A549 treated with AZD2906 at 1 μM for 4 hours (cell line): Measurements from ENCODE around the gene ABCA8. TPM values are rescaled to one million over a fixed set of nuclear protein-coding genes. Genes with fewer than 3 reads are reported as not detected.

Experiments
- total RNA-seq: library from RNA; stranded (reverse); fragments of 200-300 nt; extraction: Qiagen RNA extraction; gene quantifications from 5 replicates; pipeline ENCODE4 v1.2.3, GENCODE V29; 2022

Gene ABCA8
- total RNA-seq, result 0.24 to 0.52 TPM (median 0.31 TPM) in 5 replicates

DNA sequence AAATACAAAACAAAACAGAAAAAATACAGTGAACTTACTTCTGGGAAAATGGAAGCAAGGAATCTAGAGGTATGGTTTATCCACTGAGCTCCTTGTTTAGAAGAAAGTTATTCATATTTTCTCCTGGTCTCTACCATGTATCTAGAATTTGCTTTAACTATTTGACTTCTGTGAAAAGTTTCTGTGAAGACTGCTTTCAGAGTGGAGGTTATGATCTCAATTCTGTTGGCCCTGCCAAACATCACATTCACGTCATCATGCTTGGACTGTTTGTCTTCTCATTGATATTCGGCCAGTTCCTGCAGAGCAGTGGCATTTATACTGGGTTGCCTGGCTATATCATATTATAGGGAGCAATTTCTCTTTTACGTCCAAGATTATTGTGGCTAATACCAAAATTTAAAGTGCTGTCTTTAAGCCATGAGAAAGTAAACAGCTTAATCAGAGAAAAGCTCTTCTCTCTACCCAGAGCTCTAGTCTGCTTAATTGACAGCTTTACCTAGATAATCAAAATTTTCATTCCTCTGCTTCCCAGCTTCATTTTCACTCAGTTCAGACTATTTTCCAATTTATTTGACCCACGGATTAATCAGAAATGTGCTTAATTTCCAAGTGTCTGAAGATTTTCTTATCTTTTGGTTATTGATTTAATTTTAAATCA, at the start of gene ABCA8:
Gene ABCA8, minus strand, starts transcription at position 212 of the 661 bp plus-strand sequence. CDS start 13,358 bp downstream, outside the sequence.

Other genes starting within 250 kb of the ABCA8 start
- gene ABCA9, start 105.5 kb upstream of the ABCA8 start, total RNA-seq, result not detected in 5 replicates
- gene ABCA6, start 186.5 kb upstream of the ABCA8 start, total RNA-seq, result 0.05 to 0.06 TPM in 2 of 5 replicates, not detected in the others